H7 (cell line): ENCODE results near the gene METAP2. TPM values are rescaled to one million over a fixed set of nuclear protein-coding genes. Genes with fewer than 3 reads are reported as not detected.

Experiments
- DNase-seq: peaks from one replicate; pipeline ENCODE4 v3.0.0; 2012
- H3K27me3 ChIP-seq: 2 replicates; pipeline ENCODE4 v1.6.0; 2011; ENCODE audit warnings: mild to moderate bottlenecking, low read length; ENCODE audit not compliant: control insufficient read depth, insufficient read depth
- H3K36me3 ChIP-seq: replicated peaks from 2 replicates; pipeline ENCODE4 v1.5.1; 2011; ENCODE audit warnings: low read length; ENCODE audit not compliant: control insufficient read depth, insufficient read depth
- H3K4me3 ChIP-seq: 2 replicates; pipeline ENCODE4 v1.5.1; 2011; ENCODE audit warnings: low read depth, mild to moderate bottlenecking, control low read depth, low read length, moderate library complexity; ENCODE audit not compliant: insufficient read depth
- total RNA-seq: library from RNA; depleted of rRNA; stranded (reverse); fragments of >200 nt; shearing (Covaris generic); gene quantifications from 2 replicates; pipeline ENCODE4 v1.2.3, GENCODE V29; 2014

Gene METAP2
- total RNA-seq, 1 experiment from 2014 or later, result 106 TPM

GRCh38 chr12:95544756-95545155 is 70.8 kb downstream of the METAP2 start:
- Histone ChIP-seq H3K4me3 (no peak overlapping the region), H3K36me3 (no peaks in the 10 kb centered on the region), H3K27me3 (no peaks in the 10 kb centered on the region)
- DNase-seq, result no peak

GRCh38 chr12:95545303-95545702 is 71.4 kb downstream of the METAP2 start:
- no peaks in the 10 kb centered on the region for H3K27me3 ChIP-seq
- peak overlapping the region; percentile 9 for H3K4me3 ChIP-seq
- no peak for DNase-seq
- no peaks in the 10 kb centered on the region for H3K36me3 ChIP-seq

DNA sequence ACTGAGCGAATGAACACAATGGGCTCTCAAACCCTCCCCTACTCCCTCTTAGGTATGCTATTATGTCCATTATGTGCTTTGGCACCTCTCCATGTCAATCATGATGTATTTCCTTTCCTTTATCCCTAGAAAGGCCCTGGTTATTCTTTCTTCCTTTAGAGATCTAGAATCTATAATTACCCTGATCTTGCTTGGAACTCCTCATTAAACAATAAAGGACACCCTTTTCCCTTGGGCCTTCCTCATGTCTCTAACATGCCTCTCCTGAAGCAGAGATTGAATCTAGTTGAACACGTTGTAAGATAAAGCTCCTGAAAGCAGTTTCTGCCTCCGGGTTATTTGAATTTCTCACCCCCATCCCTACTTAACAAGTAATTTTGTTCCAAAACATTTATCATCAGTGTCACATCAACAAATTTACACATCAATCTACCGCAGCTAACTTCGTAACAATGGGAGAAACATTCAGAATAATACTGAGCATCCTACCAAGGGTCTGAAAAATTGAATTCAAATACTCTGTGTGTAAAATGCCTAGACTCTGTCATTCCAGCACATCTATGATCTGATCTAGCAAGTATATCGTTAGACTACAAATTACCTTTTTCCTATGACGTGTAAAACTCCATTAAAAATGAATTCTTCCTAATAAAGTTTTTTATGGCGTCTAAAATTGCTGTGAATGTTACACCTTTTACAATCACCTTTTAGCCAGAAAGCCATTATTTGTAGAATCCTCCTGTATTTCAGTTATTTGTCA is 72.0 kb downstream of the METAP2 start:
- Histone ChIP-seq H3K4me3 (peak overlapping the region; percentile 24), H3K36me3 (no peaks in the 10 kb centered on the region), H3K27me3 (no peaks in the 10 kb centered on the region)
- no peak for DNase-seq

GRCh38 chr12:95546491-95546813 is 72.5 kb downstream of the METAP2 start:
- Histone ChIP-seq H3K36me3 (no peaks in the 10 kb centered on the region), H3K27me3 (no peaks in the 10 kb centered on the region), H3K4me3 (peak overlapping the region; percentile 24)
- peak; percentile 33 for DNase-seq

- Histone ChIP-seq H3K4me3 (peak overlapping the region; percentile 96), H3K36me3 (no peaks in the 10 kb centered on the region), H3K27me3 (no peaks in the 10 kb centered on the region)
- DNase-seq, result peak; percentile 64
These were observed 73.6 kb downstream of the METAP2 start for GRCh38 chr12:95547522-95548055.

DNA sequence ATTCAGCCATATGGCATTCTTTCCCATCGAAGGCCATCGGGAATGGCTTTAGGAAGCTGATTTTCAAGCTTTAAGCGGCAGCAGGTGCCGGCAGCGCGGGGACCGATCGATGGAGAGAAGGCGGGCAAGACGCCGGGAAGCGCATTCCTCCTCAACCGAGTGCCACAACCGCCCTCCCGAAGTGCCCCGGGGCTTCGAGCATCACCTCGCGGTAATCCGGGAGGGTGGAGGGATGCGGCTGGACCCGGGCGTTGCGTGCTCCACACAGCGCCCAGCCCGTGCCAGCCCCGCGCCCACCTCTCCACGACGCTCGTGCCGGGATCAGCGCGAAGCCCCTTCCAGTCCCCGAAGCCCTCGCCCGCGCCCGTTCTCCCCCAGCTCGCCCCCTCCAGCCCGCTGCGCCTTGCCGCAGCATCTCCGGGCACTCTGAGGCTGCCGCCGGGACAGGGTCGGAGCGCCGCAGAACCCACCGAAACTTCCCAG is 74.1 kb downstream of the METAP2 start:
- peak; percentile 73 for DNase-seq
- Histone ChIP-seq H3K27me3 (no peaks in the 10 kb centered on the region), H3K36me3 (no peaks in the 10 kb centered on the region), H3K4me3 (peak overlapping the region; percentile 96)

DNA sequence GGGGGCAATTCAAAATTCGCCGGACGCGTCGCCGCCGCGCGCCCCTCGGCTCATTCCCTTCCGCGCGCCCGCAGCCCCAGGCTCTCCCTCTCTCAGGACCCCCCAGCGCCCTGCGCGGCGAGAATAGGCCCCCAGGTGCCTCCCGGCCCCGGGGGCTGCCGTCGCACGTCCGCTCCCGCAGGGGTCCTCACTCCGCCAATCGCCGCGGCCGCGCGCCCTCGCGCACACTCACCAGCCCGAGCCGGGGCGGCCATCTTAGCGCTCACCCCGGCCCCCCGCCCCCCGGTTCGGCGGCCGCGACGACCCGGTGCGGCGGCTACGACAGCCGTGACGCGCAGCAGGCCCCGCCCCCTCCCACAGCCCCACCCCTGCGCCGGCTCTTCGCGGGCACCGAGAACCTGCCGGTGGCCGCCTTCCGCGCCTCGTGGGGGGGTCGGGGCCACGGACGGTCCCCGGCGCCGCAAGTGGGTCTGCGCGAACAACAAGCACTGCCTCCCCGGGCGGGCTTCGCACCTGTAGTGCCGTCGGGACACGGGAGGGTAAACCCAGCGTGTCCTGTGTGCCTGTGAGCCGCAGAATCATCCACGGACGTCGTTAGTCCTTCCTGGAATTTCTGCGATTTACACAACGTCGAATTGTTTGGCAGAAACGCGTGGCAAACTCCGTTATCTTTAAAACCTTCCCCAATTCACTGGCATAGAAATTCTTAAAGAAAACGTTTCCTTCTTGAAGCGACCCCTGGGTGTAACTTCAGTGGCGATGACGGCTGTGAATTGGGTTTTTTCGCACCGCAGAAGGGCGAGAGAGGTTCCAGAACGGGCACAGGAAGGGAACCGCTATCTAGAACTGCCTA is 74.8 kb downstream of the METAP2 start:
- peak; percentile 95 for DNase-seq
- Histone ChIP-seq H3K36me3 (no peaks in the 10 kb centered on the region), H3K4me3 (peak overlapping the region; percentile 96), H3K27me3 (no peaks in the 10 kb centered on the region)

GRCh38 chr12:95549392-95550084 is 75.6 kb downstream of the METAP2 start:
- Histone ChIP-seq H3K36me3 (no peaks in the 10 kb centered on the region), H3K4me3 (peak overlapping the region; percentile 96), H3K27me3 (no peaks in the 10 kb centered on the region)
- DNase-seq, result no peak

GRCh38 chr12:95551305-95551704 is 77.4 kb downstream of the METAP2 start, which contains the start of gene USP44:
Gene USP44 (minus strand): TSS chr12:95551476. CDS start chr12:95534256, 17,220 bp downstream.
- Histone ChIP-seq H3K4me3 (peak within 1 kb of the TSS; percentile 96), H3K36me3 (no peaks in the 10 kb centered on the region), H3K27me3 (no peaks in the 10 kb centered on the region)
- DNase-seq, result peak; percentile 81

GRCh38 chr12:95551913-95552516 is 78.1 kb downstream of the METAP2 start:
- Histone ChIP-seq H3K36me3 (no peaks in the 10 kb centered on the region), H3K4me3 (peak overlapping the region; percentile 96), H3K27me3 (no peaks in the 10 kb centered on the region)
- DNase-seq, result no peak

GRCh38 chr12:95553197-95553943 is 79.4 kb downstream of the METAP2 start:
- no peak for DNase-seq
- Histone ChIP-seq H3K27me3 (no peaks in the 10 kb centered on the region), H3K36me3 (no peaks in the 10 kb centered on the region), H3K4me3 (no peak overlapping the region)

DNA sequence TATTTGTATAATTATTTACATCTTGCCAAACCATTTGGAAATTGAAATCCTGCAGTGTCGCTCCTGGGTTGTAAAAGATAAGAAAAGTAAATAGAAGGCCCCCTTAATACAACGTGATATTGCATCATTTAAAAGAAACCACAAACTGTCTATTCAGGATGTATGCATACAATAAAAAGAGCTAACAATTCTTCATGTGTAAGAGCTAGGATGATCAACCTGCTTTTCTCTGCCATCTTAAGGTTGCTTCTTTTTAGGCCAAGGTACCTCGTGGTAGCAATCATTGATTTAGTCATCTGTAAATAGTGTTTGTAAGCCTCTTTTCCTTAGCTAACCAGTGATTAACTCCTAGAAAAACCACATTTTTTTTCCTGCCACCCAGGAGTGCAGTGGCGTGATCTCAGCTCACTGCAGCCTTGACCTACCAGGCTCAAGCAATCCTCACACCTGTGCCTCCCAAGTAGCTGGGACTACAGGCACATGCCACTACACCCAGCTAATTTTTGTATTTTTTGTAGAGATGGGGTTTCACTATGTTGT is 80.7 kb downstream of the METAP2 start:
- H3K36me3 ChIP-seq, result no peaks in the 10 kb centered on the region
- DNase-seq, result no peak
- no peak overlapping the region for H3K4me3 ChIP-seq
- no peaks in the 10 kb centered on the region for H3K27me3 ChIP-seq

DNA sequence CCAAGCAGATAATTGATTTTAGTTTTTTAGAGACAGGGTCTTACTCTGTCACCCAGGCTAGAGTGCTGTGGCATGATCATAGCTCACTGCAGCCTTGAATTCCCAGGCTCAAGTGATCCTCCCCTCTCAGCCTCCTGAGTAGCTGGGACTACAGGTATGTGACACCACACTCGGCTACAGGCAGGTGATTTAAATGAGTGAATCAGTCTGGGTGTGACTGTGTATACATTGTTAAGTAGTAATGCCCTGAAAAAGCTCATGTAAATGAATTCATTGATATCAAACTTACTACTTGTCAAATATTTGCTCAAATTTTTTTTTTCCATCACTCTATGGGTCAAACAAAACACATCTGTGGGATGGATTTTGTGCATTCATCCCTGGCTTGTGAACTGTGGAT is 83.7 kb downstream of the METAP2 start:
- H3K4me3 ChIP-seq, result no peak overlapping the region
- H3K36me3 ChIP-seq, result no peaks in the 10 kb centered on the region
- H3K27me3 ChIP-seq, result no peaks in the 10 kb centered on the region
- no peak for DNase-seq
